Adrenal gland (tissue), 5 donors: ENCODE measurements around the gene ARHGEF7.

Experiments used
- POLR2A ChIP-seq, 2 donors: fragments of 450-650 bp; IDR thresholded peaks; one replicate each; pipeline ENCODE4 v1.6.1; 2017; ENCODE audit warnings: antibody characterized with exemption in 2 of 2, mild to moderate bottlenecking in 2 of 2, moderate library complexity in 1 of 2
- TF ChIP-seq, protein P1 (sequence below), 6 experiments: fragments of 450-650 bp in 4 of 6; fragments of 200-600 bp in 2 of 6; sonication (generic) in 1 of 6; IDR thresholded peaks; 1 replicate in 5 of 6; 2 replicates in 1 of 6; pipeline versions ENCODE4 v1.5.1 to v1.8.0; 2016 to 2021; ENCODE audit warnings: antibody characterized with exemption in 6 of 6, mild to moderate bottlenecking in 2 of 6, moderate library complexity in 1 of 6
- donor health status: DM: no; HTN: no; CAD: no.

DNA sequence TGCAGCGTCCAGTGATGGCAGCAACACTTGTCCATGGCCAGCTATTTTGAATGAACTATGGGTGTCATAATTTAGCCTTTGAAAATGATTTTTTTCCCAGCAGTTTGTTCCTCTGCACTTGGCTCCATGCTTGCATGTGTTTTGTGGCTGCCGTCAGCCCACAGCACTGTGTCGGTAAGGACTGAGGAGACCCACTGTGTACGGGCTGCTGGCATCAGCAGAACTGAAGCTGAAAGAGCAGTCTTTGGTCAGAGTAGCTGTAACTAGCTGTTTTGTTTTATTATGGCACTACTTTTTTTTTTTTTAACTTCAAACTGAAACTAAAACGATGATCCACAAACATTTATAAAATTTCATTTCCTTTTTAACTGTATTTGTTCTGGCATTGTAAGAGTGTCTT, 155.0 kb downstream of the ARHGEF7 start:
- TF ChIP-seq, protein P1, sequence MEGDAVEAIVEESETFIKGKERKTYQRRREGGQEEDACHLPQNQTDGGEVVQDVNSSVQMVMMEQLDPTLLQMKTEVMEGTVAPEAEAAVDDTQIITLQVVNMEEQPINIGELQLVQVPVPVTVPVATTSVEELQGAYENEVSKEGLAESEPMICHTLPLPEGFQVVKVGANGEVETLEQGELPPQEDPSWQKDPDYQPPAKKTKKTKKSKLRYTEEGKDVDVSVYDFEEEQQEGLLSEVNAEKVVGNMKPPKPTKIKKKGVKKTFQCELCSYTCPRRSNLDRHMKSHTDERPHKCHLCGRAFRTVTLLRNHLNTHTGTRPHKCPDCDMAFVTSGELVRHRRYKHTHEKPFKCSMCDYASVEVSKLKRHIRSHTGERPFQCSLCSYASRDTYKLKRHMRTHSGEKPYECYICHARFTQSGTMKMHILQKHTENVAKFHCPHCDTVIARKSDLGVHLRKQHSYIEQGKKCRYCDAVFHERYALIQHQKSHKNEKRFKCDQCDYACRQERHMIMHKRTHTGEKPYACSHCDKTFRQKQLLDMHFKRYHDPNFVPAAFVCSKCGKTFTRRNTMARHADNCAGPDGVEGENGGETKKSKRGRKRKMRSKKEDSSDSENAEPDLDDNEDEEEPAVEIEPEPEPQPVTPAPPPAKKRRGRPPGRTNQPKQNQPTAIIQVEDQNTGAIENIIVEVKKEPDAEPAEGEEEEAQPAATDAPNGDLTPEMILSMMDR (IDR thresholded peaks at IDR 0.05), result no peak
- TF ChIP-seq POLR2A (IDR thresholded peaks at IDR 0.05), result no peak
